Large intestine (tissue), 3 donors: ENCODE measurements around the gene ANKRD33B. TPM values are rescaled to one million over a fixed set of nuclear protein-coding genes. Genes with fewer than 3 reads are reported as not detected.

Source experiments
- DNase-seq, 2 donors: peaks; one replicate each; pipeline versions ENCODE4 v3.0.0 to v3.0.0-alpha.2; 2013
- H3K27ac ChIP-seq: one replicate; pipeline ENCODE4 v1.5.1; 2013; ENCODE audit warnings: low read length
- H3K27me3 ChIP-seq: 2 replicates; pipeline ENCODE4 v1.6.1; 2013; ENCODE audit warnings: low read length; ENCODE audit not compliant: control insufficient read depth, insufficient read depth
- H3K36me3 ChIP-seq: 2 replicates; pipeline ENCODE4 v1.6.1; 2013; ENCODE audit warnings: low read length; ENCODE audit not compliant: control insufficient read depth, insufficient read depth
- H3K4me1 ChIP-seq: one replicate; pipeline ENCODE4 v1.6.1; 2013; ENCODE audit warnings: low read length; ENCODE audit not compliant: control insufficient read depth, insufficient read depth
- H3K4me3 ChIP-seq: one replicate; pipeline ENCODE4 v1.5.1; 2013; ENCODE audit warnings: low read length
- H3K9me3 ChIP-seq: one replicate; pipeline ENCODE4 v1.6.1; 2013; ENCODE audit warnings: mild to moderate bottlenecking, low read depth, low read length, moderate library complexity; ENCODE audit not compliant: control insufficient read depth
- WGBS: methylation state at CpG from one replicate; pipeline ENCODE4 v1.1.5; 2013; ENCODE audit warnings: low lambda C conversion rate; ENCODE audit not compliant: insufficient coverage; 5-methylcytosine and 5-hydroxymethylcytosine counted together
- polyA plus RNA-seq: library from polyadenylated mRNA; unstranded; fragments of 120-200 nt; gene quantifications from one replicate; pipeline ENCODE4 v1.2.1, GENCODE V29; 2013

The ANKRD33B gene
- polyA plus RNA-seq, 1 donor = 0.88 TPM

- H3K36me3 ChIP-seq = no peaks in the 10 kb centered on the region
- no peaks in the 10 kb centered on the region for H3K4me1 ChIP-seq
- 100% methylated on average over 2 of the region's 8 CpGs for WGBS
- DNase-seq = no peak
- H3K4me3 ChIP-seq = no peak overlapping the region
- H3K9me3 ChIP-seq = no peaks in the 10 kb centered on the region
- no peak overlapping the region for H3K27ac ChIP-seq
- peaks cover 4% of the 10 kb centered on the region for H3K27me3 ChIP-seq
Measured at GRCh38 chr5:10579536-10580521, 16.0 kb downstream of the ANKRD33B start.

GRCh38 chr5:10580531-10581423 is 16.9 kb downstream of the ANKRD33B start:
- Histone ChIP-seq H3K9me3 (no peaks in the 10 kb centered on the region), H3K27me3 (peaks cover 4% of the 10 kb centered on the region), H3K4me1 (no peaks in the 10 kb centered on the region), H3K27ac (no peak overlapping the region), H3K36me3 (no peaks in the 10 kb centered on the region), H3K4me3 (no peak overlapping the region)
- WGBS = no CpG with 5 or more reads among the region's 9 CpGs
- no peak for DNase-seq

- no peak for DNase-seq
- no peaks in the 10 kb centered on the region for H3K36me3 ChIP-seq
- no peak overlapping the region for H3K27ac ChIP-seq
- H3K4me1 ChIP-seq = no peaks in the 10 kb centered on the region
- no peak overlapping the region for H3K4me3 ChIP-seq
- WGBS = no CpG with 5 or more reads among the region's 2 CpGs
- no peaks in the 10 kb centered on the region for H3K9me3 ChIP-seq
- peaks cover 4% of the 10 kb centered on the region for H3K27me3 ChIP-seq
Measured at GRCh38 chr5:10581424-10581748, 17.5 kb downstream of the ANKRD33B start.

- Histone ChIP-seq H3K27ac (no peak overlapping the region), H3K9me3 (no peaks in the 10 kb centered on the region), H3K4me1 (no peaks in the 10 kb centered on the region), H3K4me3 (no peak overlapping the region), H3K27me3 (peaks cover 4% of the 10 kb centered on the region), H3K36me3 (no peaks in the 10 kb centered on the region)
- no peak for DNase-seq
- WGBS = 67% methylated on average over 1 of the region's 7 CpGs
Measured at GRCh38 chr5:10581867-10582511, 18.1 kb downstream of the ANKRD33B start.

DNA sequence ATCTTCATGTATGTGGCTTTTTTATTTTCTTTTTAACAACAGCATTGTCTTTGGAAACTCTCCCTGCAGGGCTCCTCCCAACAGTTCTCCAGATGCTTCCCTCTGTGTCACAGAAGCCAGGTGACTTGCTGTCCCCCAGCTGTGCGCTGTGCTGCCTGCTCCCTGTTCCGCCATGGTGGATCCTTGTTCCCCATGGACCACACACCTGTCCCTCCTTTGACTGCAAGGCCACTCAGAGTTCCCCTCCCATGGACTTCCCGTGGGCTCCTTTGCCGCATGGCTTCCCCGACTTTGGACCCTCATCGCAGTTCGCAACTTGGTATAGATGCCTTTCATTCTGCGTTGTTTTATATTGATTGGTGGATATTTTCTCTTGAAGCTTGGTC is 18.6 kb downstream of the ANKRD33B start:
- Histone ChIP-seq H3K27ac (no peak overlapping the region), H3K9me3 (no peaks in the 10 kb centered on the region), H3K4me1 (no peaks in the 10 kb centered on the region), H3K27me3 (peaks cover 4% of the 10 kb centered on the region), H3K4me3 (no peak overlapping the region), H3K36me3 (no peaks in the 10 kb centered on the region)
- no peak for DNase-seq
- 95% methylated on average over 3 of the region's 8 CpGs for WGBS

GRCh38 chr5:10583663-10584572 is 20.0 kb downstream of the ANKRD33B start:
- WGBS = no CpG with 5 or more reads among the region's 13 CpGs
- Histone ChIP-seq H3K27me3 (peaks cover 2% of the 10 kb centered on the region), H3K4me1 (no peaks in the 10 kb centered on the region), H3K4me3 (no peak overlapping the region), H3K9me3 (no peaks in the 10 kb centered on the region), H3K27ac (no peak overlapping the region), H3K36me3 (no peaks in the 10 kb centered on the region)
- no peak for DNase-seq

DNA sequence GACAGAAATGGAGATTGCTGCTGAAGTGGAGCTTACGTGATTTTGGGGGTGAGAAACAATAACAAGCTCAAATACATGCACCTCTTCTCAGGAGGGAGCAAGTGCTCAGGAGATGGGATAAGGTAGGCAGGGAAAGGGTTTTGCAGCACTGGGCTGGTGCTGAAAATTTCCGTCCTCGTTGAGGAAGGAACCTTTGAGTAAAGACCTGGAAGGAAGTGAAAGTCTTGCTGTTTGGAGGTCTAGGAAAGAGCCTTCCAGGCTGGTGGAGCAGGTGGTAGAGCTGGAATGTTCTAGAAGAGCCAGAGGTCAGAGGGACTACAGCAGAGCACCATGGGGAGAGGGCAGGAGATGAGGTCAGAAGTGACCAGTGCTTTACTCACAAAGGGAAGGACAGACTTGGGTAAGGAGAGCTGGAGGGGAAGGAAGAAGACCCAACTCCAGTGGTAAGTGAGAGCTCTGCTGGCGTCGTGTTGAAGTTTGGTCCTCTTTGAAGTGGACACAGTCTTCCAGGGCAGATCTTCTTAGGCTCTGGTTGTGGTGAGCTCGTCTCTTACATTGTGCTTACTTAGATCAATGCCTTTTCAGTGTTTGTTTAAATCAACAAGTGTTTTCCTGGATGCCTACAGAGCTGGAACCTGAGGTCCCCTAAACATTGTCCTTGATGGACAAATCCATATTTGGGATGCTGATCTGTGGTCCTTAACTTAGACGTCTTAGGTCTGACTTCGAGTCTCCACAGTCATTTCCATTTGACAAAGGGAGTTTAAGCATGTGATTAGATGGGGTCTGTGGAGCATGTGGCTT is 21.0 kb downstream of the ANKRD33B start:
- Histone ChIP-seq H3K36me3 (no peaks in the 10 kb centered on the region), H3K4me1 (no peaks in the 10 kb centered on the region), H3K27ac (no peak overlapping the region), H3K9me3 (no peaks in the 10 kb centered on the region), H3K27me3 (peaks cover 2% of the 10 kb centered on the region), H3K4me3 (no peak overlapping the region)
- WGBS = no CpG with 5 or more reads among the region's 8 CpGs
- no peak for DNase-seq

DNA sequence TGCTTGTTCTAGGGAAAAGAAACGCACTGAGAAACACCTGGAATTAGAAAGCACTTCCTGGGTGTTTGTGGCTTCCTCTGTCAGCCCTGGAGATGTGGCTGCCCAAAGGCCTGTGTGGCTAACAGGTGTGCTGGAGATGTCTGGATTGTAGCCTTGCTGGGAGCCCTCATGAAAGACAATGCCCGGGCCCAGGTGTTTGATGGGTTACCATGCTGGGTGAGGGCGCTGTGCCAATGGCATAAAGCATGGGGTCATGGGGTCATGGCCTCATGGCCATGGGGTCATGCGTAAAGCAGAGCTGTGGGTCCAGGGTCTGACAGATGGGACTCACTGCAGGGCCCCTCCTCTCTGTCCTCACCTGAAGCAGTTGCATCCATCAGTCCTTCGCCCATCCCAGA is 21.6 kb downstream of the ANKRD33B start:
- Histone ChIP-seq H3K4me1 (no peaks in the 10 kb centered on the region), H3K27ac (no peak overlapping the region), H3K4me3 (no peak overlapping the region), H3K36me3 (no peaks in the 10 kb centered on the region), H3K27me3 (peaks cover 2% of the 10 kb centered on the region), H3K9me3 (no peaks in the 10 kb centered on the region)
- WGBS = no CpG with 5 or more reads among the region's 5 CpGs
- no peak for DNase-seq

DNA sequence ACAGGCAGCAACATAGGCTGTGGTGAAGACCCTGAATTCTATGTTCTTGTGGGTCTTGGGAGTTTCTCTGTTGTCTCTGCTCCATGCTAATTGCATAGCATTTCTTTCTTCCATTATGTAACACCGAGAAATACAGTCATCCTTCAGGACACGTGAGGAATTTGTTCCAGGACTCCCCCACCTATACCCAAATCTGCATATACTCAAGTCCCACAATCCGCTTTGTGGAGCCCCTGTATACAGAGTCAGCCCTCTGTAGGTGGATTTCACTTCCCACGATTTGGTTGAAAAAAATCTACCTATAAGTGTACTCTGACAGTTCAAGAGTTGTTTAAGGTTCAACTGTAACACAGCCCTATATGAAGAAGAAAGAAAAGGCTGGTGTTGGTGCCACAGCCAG is 22.1 kb downstream of the ANKRD33B start:
- H3K4me3 ChIP-seq = no peak overlapping the region
- peaks cover 2% of the 10 kb centered on the region for H3K27me3 ChIP-seq
- H3K9me3 ChIP-seq = no peaks in the 10 kb centered on the region
- H3K27ac ChIP-seq = no peak overlapping the region
- DNase-seq = no peak
- H3K36me3 ChIP-seq = no peaks in the 10 kb centered on the region
- no peaks in the 10 kb centered on the region for H3K4me1 ChIP-seq
- WGBS = no CpG with 5 or more reads among the region's 4 CpGs
